ENCODE data around the gene DYNC2I2. TPM values are rescaled to one million over a fixed set of nuclear protein-coding genes. Genes with fewer than 3 reads are reported as not detected.

DYNC2I2 gene
- 68.5 and 73.6 TPM in 2 replicates for total RNA-seq
- 82.6 and 88.5 TPM in 2 replicates for polyA plus RNA-seq
- 56.2 and 80.5 TPM in 2 replicates for polyA plus RNA-seq (2011; cell fraction: cytosol; rRNA removed)
- polyA plus RNA-seq (2011; cell fraction: nucleus; rRNA removed): 74.6 and 80.8 TPM in 2 replicates
- 39.7 and 41.2 TPM in 2 replicates for polyA plus RNA-seq (2012)
- 32.9 and 45.3 TPM in 2 replicates for polyA minus RNA-seq
- 181 TPM for polyA minus RNA-seq (2011; cell fraction: cytosol; rRNA and poly(A)+ RNA removed)
- 21.7 and 31.4 TPM in 2 replicates for polyA minus RNA-seq (2011; cell fraction: nucleus; rRNA and poly(A)+ RNA removed)
- Bru-seq, nascent RNA: percentile 52 among the genes with signal in this experiment
- BruChase-seq, experiment 1, labeled RNA remaining after a 6-hour chase: percentile 61 among the genes with signal in this experiment
- BruChase-seq, experiment 2, labeled RNA remaining after a 2-hour chase: percentile 53 among the genes with signal in this experiment
- long read RNA-seq, transcript WDR34-201 (9 exons, 1,755 nt): major isoform, 392 of 491 reads
- long read RNA-seq, partial matches to known transcripts: 15 of 491 reads
- long read RNA-seq, other reads (novel, unspliced or antisense): 84 of 491 reads

- no peaks in the 10 kb centered on the region for H3K9me1 ChIP-seq (replicated peaks; ENCODE audit: control insufficient read depth, extremely low read depth, insufficient read depth, low read length)
- H3K36me3 ChIP-seq (ENCODE audit: control insufficient read depth in 2 of 2, extremely low read depth in 1 of 2, insufficient read depth in 2 of 2, low read length in 2 of 2): no peaks in the 10 kb centered on the region
- BruUV-seq (replicated peaks): no TSS peak
- H3K4me2 ChIP-seq (ENCODE audit: insufficient read depth, low read length): peak within 1 kb of the TSS; percentile 33
- peak within 1 kb of the TSS; percentile 86 for H3K27ac ChIP-seq (ENCODE audit: insufficient read depth, low read depth, low read length)
- peak within 1 kb of the TSS; percentile 57 to 87 (median 65) for H3K4me3 ChIP-seq (replicated peaks in 1 of 3; ENCODE audit: insufficient read depth in 1 of 3, low read depth in 1 of 3, low read length in 3 of 3)
- peak within 1 kb of the TSS; percentile 81 for H3K9ac ChIP-seq (replicated peaks; ENCODE audit: extremely low read depth, insufficient read depth, low read length)
- peaks cover 5% of the 10 kb centered on the region for H3K79me2 ChIP-seq (ENCODE audit: control insufficient read depth, insufficient read depth, low read length)
- peaks cover 2% of the 10 kb centered on the region for H3K4me1 ChIP-seq (ENCODE audit: control insufficient read depth, extremely low read depth, insufficient read depth, low read length)
- TF ChIP-seq FOS (IDR thresholded peaks at IDR 0.05; ENCODE audit: borderline replicate concordance, insufficient read depth, low read length) (no peak), JUN (IDR thresholded peaks at IDR 0.05; ENCODE audit: borderline replicate concordance, insufficient read depth, insufficient read length, low read depth) (no peak), EZH2 (IDR thresholded peaks at IDR 0.05; ENCODE audit: borderline replicate concordance, low read depth, low read length, severe bottlenecking) (no peak), GATA2 (IDR thresholded peaks at IDR 0.05; ENCODE audit: insufficient read depth, insufficient read length, low read depth, low read length) (no peak), MAX (IDR thresholded peaks at IDR 0.05; ENCODE audit: insufficient read depth, insufficient read length) (peak; percentile 28), POLR2AphosphoS5 (IDR thresholded peaks at IDR 0.05; ENCODE audit: insufficient read depth, low read depth, low read length) (peak; percentile 70), CTCF (IDR thresholded peaks at IDR 0.05; ENCODE audit: extremely low read depth in 1 of 2, insufficient read depth in 1 of 2, low read depth in 1 of 2, low read length in 2 of 2) (no peak), POLR2A (IDR thresholded peaks at IDR 0.05; ENCODE audit: low read depth, low read length) (peak; percentile 77), MYC (IDR thresholded peaks at IDR 0.05; ENCODE audit: low read depth, low read length) (peak; percentile 62)
- FAIRE-seq (peak; percentile 89), DNase-seq (ENCODE audit: low read depth, low spot score) (peak; percentile 95)
- H4K20me1 ChIP-seq (replicated peaks; ENCODE audit: control insufficient read depth, extremely low read depth, insufficient read depth, low read length): no peaks in the 10 kb centered on the region
- H3K9me3 ChIP-seq (replicated peaks; ENCODE audit: control insufficient read depth, insufficient read depth, low read length): no peaks in the 10 kb centered on the region
- ChIA-PET POLR2A (no interaction called here), CTCF (interaction anchor here (0.6 to 1.1 kb wide), 3 partner anchors 8 to 27 kb away, joined by 3 read pairs; no protein-coding TSS in a partner anchor)
- H3K27me3 ChIP-seq (ENCODE audit: control insufficient read depth in 2 of 2, insufficient read depth in 2 of 2, low read length in 2 of 2): no peaks in the 10 kb centered on the region
- peak within 1 kb of the TSS; percentile 61 for H2AFZ ChIP-seq (ENCODE audit: low read depth, low read length)
- dilution Hi-C loops (cut with MboI; ENCODE audit: extremely low pct_ligation_motif_present, low sequenced_read_pairs) (no loop called here), intact Hi-C loops (cut with micrococcal nuclease) (loop anchor here (2.0 kb wide), 1 partner anchor 32 kb away; the partner anchor contains the start of gene SET)
These were observed at the start of gene DYNC2I2 for GRCh38 chr9:128656416-128657343. DYNC2I2 (minus strand) TSS chr9:128656847; CDS start chr9:128656726, 121 bp downstream.

Measured in endothelial cell of umbilical vein (primary cell).